GM12872 (cell line): ENCODE results near the gene HLA-G.

Experiments used
- TF ChIP-seq, protein P1 (sequence below): IDR thresholded peaks from 3 replicates; pipeline ENCODE4 v1.5.1; 2011; ENCODE audit warnings: low read depth, mild to moderate bottlenecking, low read length, moderate library complexity; ENCODE audit not compliant: insufficient read depth

The HLA-G gene

DNA sequence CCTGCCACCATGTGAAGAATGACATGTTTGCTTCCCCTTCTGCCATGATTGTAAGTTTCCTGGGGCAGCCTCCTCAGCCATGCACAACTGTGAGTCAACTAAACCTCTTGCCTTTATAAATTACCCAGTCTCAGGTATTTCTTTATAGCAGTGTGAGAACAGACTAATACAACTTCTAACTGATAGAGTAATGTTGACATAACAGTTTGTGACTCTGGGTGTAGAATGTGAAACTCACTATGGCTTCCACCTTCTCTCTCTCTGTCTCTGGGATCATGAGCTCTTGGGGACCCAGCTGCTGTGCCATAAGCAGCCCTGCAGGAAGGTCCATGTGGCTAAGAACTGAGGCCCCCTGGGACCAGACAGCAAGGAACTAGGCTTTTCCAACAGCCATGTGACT lies 3.5 kb upstream of the HLA-G start:
- TF ChIP-seq, protein P1, sequence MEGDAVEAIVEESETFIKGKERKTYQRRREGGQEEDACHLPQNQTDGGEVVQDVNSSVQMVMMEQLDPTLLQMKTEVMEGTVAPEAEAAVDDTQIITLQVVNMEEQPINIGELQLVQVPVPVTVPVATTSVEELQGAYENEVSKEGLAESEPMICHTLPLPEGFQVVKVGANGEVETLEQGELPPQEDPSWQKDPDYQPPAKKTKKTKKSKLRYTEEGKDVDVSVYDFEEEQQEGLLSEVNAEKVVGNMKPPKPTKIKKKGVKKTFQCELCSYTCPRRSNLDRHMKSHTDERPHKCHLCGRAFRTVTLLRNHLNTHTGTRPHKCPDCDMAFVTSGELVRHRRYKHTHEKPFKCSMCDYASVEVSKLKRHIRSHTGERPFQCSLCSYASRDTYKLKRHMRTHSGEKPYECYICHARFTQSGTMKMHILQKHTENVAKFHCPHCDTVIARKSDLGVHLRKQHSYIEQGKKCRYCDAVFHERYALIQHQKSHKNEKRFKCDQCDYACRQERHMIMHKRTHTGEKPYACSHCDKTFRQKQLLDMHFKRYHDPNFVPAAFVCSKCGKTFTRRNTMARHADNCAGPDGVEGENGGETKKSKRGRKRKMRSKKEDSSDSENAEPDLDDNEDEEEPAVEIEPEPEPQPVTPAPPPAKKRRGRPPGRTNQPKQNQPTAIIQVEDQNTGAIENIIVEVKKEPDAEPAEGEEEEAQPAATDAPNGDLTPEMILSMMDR = no peak

GRCh38 chr6:29825848-29826247 lies 1.8 kb upstream of the HLA-G start:
- TF ChIP-seq, protein P1 = no peak

DNA sequence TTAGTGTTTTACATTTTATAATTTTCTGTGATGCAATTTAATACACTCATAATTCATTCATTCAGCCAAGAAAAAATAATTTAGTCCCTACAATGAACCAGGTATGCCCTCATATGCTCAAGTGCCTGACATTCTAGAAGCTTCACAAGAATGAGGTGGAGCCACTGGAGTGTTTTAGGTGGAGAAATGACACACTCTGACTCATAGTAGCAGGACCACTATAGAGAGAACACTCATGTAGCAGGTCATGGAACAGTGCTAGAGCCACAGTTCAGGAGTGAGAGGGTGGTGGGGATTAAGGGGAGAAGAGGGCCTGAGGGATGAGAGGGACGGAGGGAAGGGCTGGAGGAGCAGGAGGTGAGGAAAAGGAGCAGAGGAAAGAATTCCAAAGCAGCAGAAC lies 1.4 kb upstream of the HLA-G start:
- TF ChIP-seq, protein P1 = no peak

GRCh38 chr6:29828471-29828797 lies 809 bp downstream of the HLA-G start:
- TF ChIP-seq, protein P1 = no peak

DNA sequence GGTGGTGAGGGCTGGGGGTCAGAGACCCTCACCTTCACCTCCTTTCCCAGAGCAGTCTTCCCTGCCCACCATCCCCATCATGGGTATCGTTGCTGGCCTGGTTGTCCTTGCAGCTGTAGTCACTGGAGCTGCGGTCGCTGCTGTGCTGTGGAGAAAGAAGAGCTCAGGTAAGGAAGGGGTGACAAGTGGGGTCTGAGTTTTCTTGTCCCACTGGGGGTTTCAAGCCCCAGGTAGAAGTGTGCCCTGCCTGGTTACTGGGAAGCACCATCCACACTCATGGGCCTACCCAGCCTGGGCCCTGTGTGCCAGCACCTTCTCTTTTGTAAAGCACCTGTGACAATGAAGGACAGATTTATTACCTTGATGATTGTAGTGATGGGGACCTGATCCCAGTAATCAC lies 2.1 kb downstream of the HLA-G start:
- TF ChIP-seq, protein P1 = no peak

GRCh38 chr6:29830409-29830808 lies 2.8 kb downstream of the HLA-G start:
- TF ChIP-seq, protein P1 = no peak

DNA sequence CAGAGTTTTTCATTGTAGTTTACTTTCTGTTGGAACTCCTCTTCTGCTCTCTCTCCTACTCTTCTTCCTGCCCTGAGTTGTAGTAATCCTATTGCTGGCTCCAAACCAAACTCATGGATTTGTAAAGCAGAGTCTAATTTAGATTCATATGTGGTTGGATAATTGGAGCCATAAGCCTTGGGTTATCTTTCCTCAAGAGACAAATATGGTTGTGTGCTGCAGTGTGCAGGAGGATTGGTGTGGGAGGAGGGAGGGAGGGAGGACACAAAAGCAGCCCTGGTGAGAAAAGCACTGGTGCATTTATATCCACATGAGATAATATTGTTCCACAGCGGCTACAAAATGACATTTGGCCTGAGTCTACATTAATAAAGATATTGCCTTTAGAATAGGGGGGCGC lies 4.2 kb downstream of the HLA-G start:
- TF ChIP-seq, protein P1 = no peak

DNA sequence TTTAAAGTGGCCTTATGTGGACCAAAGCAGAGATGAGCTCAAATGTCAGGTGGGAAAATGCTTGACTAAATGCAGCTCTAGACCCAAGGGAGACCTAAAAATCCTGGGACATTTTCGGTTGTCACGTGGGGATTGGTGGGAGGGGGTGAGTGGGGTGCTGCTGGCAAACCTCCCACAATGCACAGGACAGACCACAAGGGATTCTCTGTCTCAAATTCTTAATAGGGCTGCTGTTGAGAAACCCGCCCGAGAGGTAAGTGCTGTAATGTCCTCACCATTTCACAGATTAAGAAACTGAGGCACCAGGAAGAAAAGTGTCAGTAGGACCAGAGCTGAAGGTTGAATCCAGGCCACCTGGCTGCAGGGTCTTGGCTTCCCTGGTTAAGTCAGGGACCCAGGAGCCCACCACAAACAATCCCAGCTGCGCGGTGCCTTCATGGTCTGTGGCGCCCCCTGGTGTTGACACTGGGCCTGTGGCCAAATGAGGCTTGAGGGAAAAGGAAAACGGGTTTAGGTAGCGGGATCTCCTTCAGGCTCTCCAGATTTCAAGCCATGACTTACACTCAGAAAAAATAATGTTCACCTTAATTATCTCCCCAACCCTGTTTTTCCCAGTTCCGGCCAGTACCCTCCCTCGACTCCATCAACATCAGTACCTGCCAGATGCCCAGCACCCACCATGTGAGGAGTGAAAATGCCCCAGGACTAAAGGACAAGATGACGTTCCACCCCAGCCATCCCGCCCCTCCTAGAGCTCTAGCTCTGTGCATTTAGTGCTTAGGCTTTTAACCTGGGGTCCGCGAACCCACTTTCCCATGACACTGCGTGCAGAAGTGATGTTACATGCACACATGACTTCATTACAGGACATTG lies 7.2 kb downstream of the HLA-G start:
- TF ChIP-seq, protein P1 = peak; percentile 88
